GM23248 (cell line): ENCODE results near the gene GGTA1. TPM values are rescaled to one million over a fixed set of nuclear protein-coding genes. Genes with fewer than 3 reads are reported as not detected.
"Not testable (repeated sequence)": the region's sequence is repeated elsewhere in the genome, so short reads cannot be mapped to it uniquely, and the experiment has no call there.

Source experiments
- DNase-seq: peaks from one replicate; pipeline ENCODE4 v3.0.0-alpha.2; 2015
- H2AFZ ChIP-seq: fragments of 200-600 bp; sonication (generic); 2 replicates; pipeline ENCODE4 v1.6.1; 2016; ENCODE audit warnings: antibody characterized with exemption
- H3F3A ChIP-seq: fragments of 200-600 bp; sonication (generic); 2 replicates; pipeline ENCODE4 v1.6.1; 2016; ENCODE audit warnings: mild to moderate bottlenecking, antibody characterized with exemption, mixed run types; ENCODE audit not compliant: insufficient read depth
- H3K27ac ChIP-seq: fragments of 200-600 bp; sonication (generic); 2 replicates; pipeline ENCODE4 v1.5.1; 2016; ENCODE audit warnings: mild to moderate bottlenecking
- H3K27me3 ChIP-seq: fragments of 200-600 bp; sonication (generic); replicated peaks from 2 replicates; pipeline ENCODE4 v1.6.1; 2016; ENCODE audit warnings: mild to moderate bottlenecking; ENCODE audit not compliant: insufficient read depth
- H3K36me3 ChIP-seq: fragments of 200-600 bp; sonication (generic); 2 replicates; pipeline ENCODE4 v1.6.1; 2016; ENCODE audit warnings: low read depth, mild to moderate bottlenecking
- H3K4me1 ChIP-seq: fragments of 200-600 bp; sonication (generic); 2 replicates; pipeline ENCODE4 v1.6.1; 2016; ENCODE audit warnings: mild to moderate bottlenecking; ENCODE audit not compliant: insufficient read depth
- H3K4me2 ChIP-seq: fragments of 200-600 bp; sonication (generic); one replicate; pipeline ENCODE4 v1.6.1; 2016; ENCODE audit warnings: mild to moderate bottlenecking; ENCODE audit not compliant: unreplicated experiment
- H3K4me3 ChIP-seq: fragments of 200-600 bp; sonication (generic); 2 replicates; pipeline ENCODE4 v1.5.1; 2016; ENCODE audit warnings: mild to moderate bottlenecking
- H3K79me2 ChIP-seq: fragments of 200-600 bp; sonication (generic); 2 replicates; pipeline ENCODE4 v1.6.1; 2016; ENCODE audit warnings: mild to moderate bottlenecking; ENCODE audit not compliant: insufficient read depth
- H3K9ac ChIP-seq: fragments of 200-600 bp; sonication (generic); 2 replicates; pipeline ENCODE4 v1.6.1; 2016; ENCODE audit warnings: mild to moderate bottlenecking
- H3K9me2 ChIP-seq: fragments of 200-600 bp; sonication (generic); 2 replicates; pipeline ENCODE4 v1.6.1; 2016; ENCODE audit warnings: mixed run types, mild to moderate bottlenecking, moderate library complexity; ENCODE audit not compliant: insufficient read depth
- H3K9me3 ChIP-seq: fragments of 200-600 bp; sonication (generic); one replicate; pipeline ENCODE4 v1.6.1; 2017; ENCODE audit warnings: low read depth
- H4K20me1 ChIP-seq: fragments of 200-600 bp; sonication (generic); 2 replicates; pipeline ENCODE4 v1.6.0; 2016; ENCODE audit not compliant: insufficient read depth
- EZH2 ChIP-seq: fragments of 200-600 bp; sonication (generic); IDR thresholded peaks from 2 replicates; pipeline ENCODE4 v1.6.1; 2018; ENCODE audit warnings: antibody characterized with exemption, mild to moderate bottlenecking; ENCODE audit not compliant: insufficient read depth, poor library complexity, severe bottlenecking
- EZH2phosphoT487 ChIP-seq: fragments of 200-600 bp; sonication (generic); IDR thresholded peaks from 2 replicates; pipeline ENCODE4 v1.6.1; 2018; ENCODE audit warnings: antibody characterized with exemption, moderate library complexity, mild to moderate bottlenecking, low read depth; ENCODE audit not compliant: insufficient read depth
- WGBS, 2 experiments: methylation state at CpG; one replicate each; pipeline ENCODE4 v1.1.6; 2015 to 2017; ENCODE audit warnings: low lambda C conversion rate in 2 of 2, low coverage in 1 of 2; ENCODE audit errors: missing lambda C conversion rate in 2 of 2; 5-methylcytosine and 5-hydroxymethylcytosine counted together
- in situ Hi-C: fragments of 300-500 bp; cut with MboI; formaldehyde crosslinking; loops from 2 replicates; pipeline ENCODE4 v1.15.0; 2020
- polyA plus RNA-seq: library from polyadenylated mRNA; unstranded; fragments of >200 nt; fragmentation: Nextera tagmentation; extraction: Ambion mirVana; gene quantifications from 2 replicates; pipeline ENCODE4 v1.2.1, GENCODE V29; 2016
- total RNA-seq: library from RNA; depleted of rRNA; stranded (reverse); fragments of >200 nt; shearing (Covaris generic); gene quantifications from 2 replicates; pipeline ENCODE4 v1.2.3, GENCODE V29; 2014

GGTA1 gene
- total and polyA plus RNA-seq, 2 experiments from 2014 or later = not detected

DNA sequence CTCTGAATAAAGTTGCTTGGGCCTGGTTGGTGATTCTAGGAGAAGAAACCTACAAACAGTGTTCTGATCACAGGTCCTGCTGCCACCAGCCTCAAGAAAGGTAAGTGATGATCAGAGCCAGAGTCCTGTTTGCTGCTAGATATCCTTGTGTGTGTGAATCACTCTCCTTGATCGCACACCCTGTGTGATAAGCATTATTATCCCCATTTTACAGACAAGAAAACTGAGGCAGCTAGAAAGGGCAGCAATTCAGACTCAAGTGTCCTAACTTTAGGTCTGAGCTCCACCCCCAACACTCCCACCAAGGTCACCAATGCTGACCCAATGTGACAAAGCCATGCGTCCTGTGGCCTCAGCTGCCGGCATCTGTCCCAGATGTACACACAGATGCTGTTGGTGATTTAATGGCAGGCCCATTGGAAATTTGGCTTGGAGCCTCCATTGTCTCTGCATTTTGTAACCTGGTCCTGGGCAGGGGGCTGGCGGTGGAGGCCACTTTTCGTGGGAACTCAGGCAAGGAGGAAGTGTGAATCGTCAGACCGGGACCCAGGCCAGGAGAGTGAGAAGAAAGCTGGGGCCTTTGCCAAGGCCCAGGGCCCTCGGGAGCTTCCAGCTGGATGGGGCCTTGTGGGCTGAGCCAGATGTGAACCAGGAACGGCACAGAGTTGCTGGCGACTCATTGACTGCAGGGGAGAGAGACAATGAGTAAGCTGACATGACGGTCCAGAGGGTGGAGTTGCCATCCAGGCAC is 29.8 kb upstream of the GGTA1 start:
- Histone ChIP-seq H3F3A (peaks cover 11% of the 10 kb centered on the region), H3K4me3 (no peak overlapping the region), H3K9me3 (no peaks in the 10 kb centered on the region), H3K27ac (peak overlapping the region; percentile 75), H3K4me1 (peaks cover 10% of the 10 kb centered on the region), H3K9me2 (no peaks in the 10 kb centered on the region), H3K36me3 (no peaks in the 10 kb centered on the region), H2AFZ (peak overlapping the region; percentile 34), H3K9ac (peak overlapping the region; percentile 50), H3K79me2 (no peaks in the 10 kb centered on the region), H3K4me2 (peak overlapping the region; percentile 39), H4K20me1 (no peaks in the 10 kb centered on the region), H3K27me3 (no peaks in the 10 kb centered on the region)
- in situ Hi-C loops = no loop called here
- TF ChIP-seq EZH2phosphoT487 (no peak), EZH2 (no peak)
- 12 to 15% methylated on average over 11 of the region's 11 CpGs for WGBS, 2 experiments
- DNase-seq = peak; percentile 100

DNA sequence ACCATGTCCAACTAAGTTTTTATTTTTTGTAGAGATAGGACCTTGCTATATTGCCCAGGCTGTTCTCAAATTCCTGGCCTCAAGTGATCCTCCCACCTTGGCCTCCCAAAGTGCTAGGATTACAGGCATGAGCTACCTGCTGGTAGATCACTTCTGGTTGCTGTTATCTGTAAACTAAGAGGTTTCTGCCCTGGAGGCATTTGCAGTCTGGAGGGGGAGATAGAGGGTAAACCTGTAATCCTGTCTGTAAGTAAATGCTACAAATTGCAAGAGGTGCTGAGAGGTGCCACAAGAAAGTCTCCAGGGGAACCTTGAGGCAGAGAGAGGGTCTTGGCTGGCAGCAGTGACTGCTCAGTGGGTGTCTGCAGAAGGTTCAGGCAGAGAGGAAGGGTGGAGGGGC is 29.0 kb upstream of the GGTA1 start:
- no peak overlapping the region for H3K27ac ChIP-seq
- H2AFZ ChIP-seq = no peak overlapping the region
- in situ Hi-C loops = no loop called here
- H3K9me2 ChIP-seq = no peaks in the 10 kb centered on the region
- no peaks in the 10 kb centered on the region for H3K27me3 ChIP-seq
- peaks cover 10% of the 10 kb centered on the region for H3K4me1 ChIP-seq
- H3K9me3 ChIP-seq = no peaks in the 10 kb centered on the region
- H4K20me1 ChIP-seq = no peaks in the 10 kb centered on the region
- no peaks in the 10 kb centered on the region for H3K36me3 ChIP-seq
- no peaks in the 10 kb centered on the region for H3K79me2 ChIP-seq
- H3K4me2 ChIP-seq = no peak overlapping the region
- TF ChIP-seq EZH2phosphoT487 (no peak), EZH2 (no peak)
- no peak overlapping the region for H3K4me3 ChIP-seq
- no peak overlapping the region for H3K9ac ChIP-seq
- no peak for DNase-seq
- peaks cover 11% of the 10 kb centered on the region for H3F3A ChIP-seq

- Histone ChIP-seq H3K9ac (no peak overlapping the region), H3K27ac (no peak overlapping the region), H4K20me1 (no peaks in the 10 kb centered on the region), H3K4me2 (no peak overlapping the region), H3K4me1 (peaks cover 10% of the 10 kb centered on the region), H3F3A (peaks cover 11% of the 10 kb centered on the region), H2AFZ (no peak overlapping the region), H3K9me2 (no peaks in the 10 kb centered on the region), H3K9me3 (no peaks in the 10 kb centered on the region), H3K36me3 (no peaks in the 10 kb centered on the region), H3K4me3 (no peak overlapping the region), H3K27me3 (no peaks in the 10 kb centered on the region), H3K79me2 (no peaks in the 10 kb centered on the region)
- no peak for DNase-seq
- 75 to 77% methylated on average over 11 to 13 of the region's 16 CpGs for WGBS, 2 experiments
- in situ Hi-C loops = no loop called here
- TF ChIP-seq EZH2phosphoT487 = no peak
- no peak for TF ChIP-seq EZH2
Measured at GRCh38 chr9:121527371-121527770, 27.7 kb upstream of the GGTA1 start.

DNA sequence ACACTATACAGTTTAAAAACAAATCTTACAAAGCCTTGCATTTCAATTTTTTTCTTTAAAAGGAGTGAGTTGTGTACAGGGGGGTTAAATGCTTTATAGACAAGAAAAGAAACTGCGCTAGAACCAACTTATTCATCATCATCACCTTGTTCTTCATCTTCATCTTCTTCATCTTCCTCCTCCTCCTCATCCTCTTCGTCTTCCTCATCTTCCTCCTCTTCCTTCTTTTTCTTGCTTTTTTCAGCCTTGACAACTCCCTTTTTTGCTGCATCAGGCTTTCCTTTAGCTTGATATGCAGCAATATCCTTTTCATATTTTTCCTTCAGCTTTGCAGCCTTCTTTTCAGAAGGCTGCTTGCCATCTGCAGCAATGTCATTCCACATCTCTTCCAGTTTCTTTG is 20.0 kb upstream of the GGTA1 start:
- H3K9me3 ChIP-seq, H3K36me3 ChIP-seq, H3K9me2 ChIP-seq, H3K4me1 ChIP-seq, DNase-seq, H2AFZ ChIP-seq, H3K9ac ChIP-seq, in situ Hi-C loops, H4K20me1 ChIP-seq, H3K4me2 ChIP-seq, H3K27ac ChIP-seq, H3F3A ChIP-seq, H3K4me3 ChIP-seq, H3K79me2 ChIP-seq: not testable (repeated sequence)
- 38 to 57% methylated on average over 2 of the region's 2 CpGs for WGBS, 2 experiments
- peaks cover 10% of the 10 kb centered on the region; the same call in 1 of the 2 replicates for H3K27me3 ChIP-seq

DNA sequence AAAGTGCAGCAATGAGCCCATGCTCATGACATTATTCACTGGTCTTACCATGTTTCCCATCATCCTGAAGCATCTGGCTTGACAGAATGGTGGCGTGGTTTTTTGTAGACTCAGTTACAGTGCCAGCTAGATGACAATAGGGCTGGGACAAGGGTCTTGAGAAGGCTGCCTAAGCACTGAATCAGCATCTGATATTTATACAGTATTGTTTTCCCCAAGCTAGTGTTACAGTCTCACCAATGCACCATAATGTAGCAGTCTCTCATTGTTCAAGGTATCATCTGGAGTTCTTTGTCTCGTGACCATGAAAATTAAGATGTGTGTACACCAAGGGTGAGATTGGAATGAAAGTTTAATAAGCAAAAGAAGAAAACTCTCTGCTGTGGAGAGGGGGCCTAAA is 19.0 kb upstream of the GGTA1 start:
- 74 to 80% methylated on average over 2 of the region's 2 CpGs for WGBS, 2 experiments
- Histone ChIP-seq H2AFZ (no peak overlapping the region), H3K27ac (no peak overlapping the region), H3K9ac (no peak overlapping the region), H3K36me3 (no peaks in the 10 kb centered on the region), H3F3A (no peaks in the 10 kb centered on the region), H3K4me2 (no peak overlapping the region), H4K20me1 (no peaks in the 10 kb centered on the region), H3K79me2 (no peaks in the 10 kb centered on the region), H3K9me3 (no peaks in the 10 kb centered on the region), H3K9me2 (no peaks in the 10 kb centered on the region), H3K4me3 (no peak overlapping the region), H3K4me1 (no peaks in the 10 kb centered on the region), H3K27me3 (peaks cover 14% of the 10 kb centered on the region; the same call in 1 of the 2 replicates)
- in situ Hi-C loops = no loop called here
- no peak for TF ChIP-seq EZH2
- no peak for TF ChIP-seq EZH2phosphoT487
- DNase-seq = no peak

DNA sequence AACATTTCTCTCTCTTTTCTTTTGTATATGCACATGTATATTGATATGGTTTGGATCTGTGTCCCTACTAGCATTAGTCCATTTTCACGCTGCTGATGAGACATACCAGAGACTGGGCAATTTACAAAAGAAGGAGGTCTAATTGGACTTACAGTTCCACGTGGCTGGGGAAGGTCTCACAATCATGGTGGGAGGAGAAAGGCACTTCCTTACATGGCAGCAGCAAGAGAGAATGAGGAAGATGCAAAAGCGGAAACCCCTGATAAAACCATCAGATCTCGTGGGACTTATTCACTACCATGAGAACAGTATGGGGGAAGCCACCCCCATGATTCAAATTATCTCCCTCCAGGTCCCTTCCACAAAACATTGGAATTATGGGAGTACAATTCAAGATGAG is 13.5 kb upstream of the GGTA1 start:
- H3K9ac ChIP-seq, H3K4me1 ChIP-seq, H3K36me3 ChIP-seq, H3K4me3 ChIP-seq, H3K9me2 ChIP-seq, H3K4me2 ChIP-seq, H2AFZ ChIP-seq, H3K27me3 ChIP-seq, H3F3A ChIP-seq, H3K79me2 ChIP-seq, H4K20me1 ChIP-seq, DNase-seq, in situ Hi-C loops, H3K27ac ChIP-seq, H3K9me3 ChIP-seq: not testable (repeated sequence)
- WGBS, 2 experiments = 63 to 68% methylated on average over 4 of the region's 4 CpGs
